Left cardiac atrium (tissue), 4 donors: ENCODE data around the gene FSTL1. TPM values are rescaled to one million over a fixed set of nuclear protein-coding genes. Genes with fewer than 3 reads are reported as not detected.
"Not testable (repeated sequence)": the region's sequence is repeated elsewhere in the genome, so short reads cannot be mapped to it uniquely, and the experiment has no call there.

ENCODE experiments used
- ATAC-seq, 2 donors: fragments of 200-7000 bp; cut with Tn5 transposase; one replicate each; pipeline ENCODE4 v1.9.1; 2020; ENCODE audit warnings: mild to moderate bottlenecking in 2 of 2, moderate library complexity in 2 of 2
- DNase-seq: peaks from one replicate; pipeline ENCODE4 v3.0.0-alpha.2; 2020
- intact Hi-C, 2 donors: fragments of 100-400 bp; cut with DNase I; formaldehyde crosslinking; loops; one replicate each; pipeline versions ENCODE4 v1.14.1 to v1.15.1; 2022 to 2023
- total RNA-seq, 2 donors: library from RNA; stranded (reverse); fragmentation: NEBNext Ultra II Directional; extraction: Animal tissue kit (Norgen Biotek cat#: 25700); gene quantifications; one replicate each; pipeline ENCODE4 v1.2.1, GENCODE V29; 2021
- donor health status: DM: no; HTN: yes; CAD: no.
- donor health status: DM: no; HTN: yes; CAD: no; lungs with severe emphysema.
- donor health status: DM: yes; HTN: yes; CAD: no.
- donor health status: Dilated cardiomyopathy.

Gene FSTL1
- total RNA-seq, 2 donors from 2014 or later: 376 to 503 TPM

GRCh38 chr3:120393243-120393642 is 57.5 kb downstream of the FSTL1 start:
- peak; percentile 16 to 32 for ATAC-seq
- no peak for DNase-seq
- intact Hi-C loops: no loop called here

DNA sequence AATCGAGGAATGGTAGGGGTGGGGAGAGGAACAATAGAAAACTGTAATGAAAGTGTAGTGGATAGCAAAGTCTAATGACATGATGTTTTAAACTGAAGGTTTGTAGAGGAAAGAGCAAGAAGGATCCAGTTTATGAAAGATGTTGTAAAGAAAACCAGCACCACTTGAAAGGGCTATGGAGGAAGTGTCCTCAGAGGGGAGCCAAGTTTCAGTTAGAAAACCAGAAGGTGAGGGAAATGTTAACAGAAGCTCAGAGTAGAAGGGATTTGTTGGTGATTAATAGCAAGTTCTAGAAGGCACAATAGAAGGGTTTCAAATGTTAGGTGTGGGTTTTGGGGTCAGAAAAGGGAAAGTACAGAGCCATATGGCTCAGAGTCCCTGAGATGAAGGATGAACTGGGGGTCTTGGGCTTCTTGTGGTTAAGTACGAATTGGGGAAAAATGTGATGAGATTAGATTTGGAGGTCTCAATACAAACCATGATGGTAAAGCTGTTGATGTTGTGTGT is 67.8 kb downstream of the FSTL1 start:
- intact Hi-C loops: no loop called here
- no peak for DNase-seq
- ATAC-seq: no peak

- DNase-seq (no peak), ATAC-seq (no peak)
- intact Hi-C loops: no loop called here
These were observed 69.3 kb downstream of the FSTL1 start for GRCh38 chr3:120381503-120381902.

DNA sequence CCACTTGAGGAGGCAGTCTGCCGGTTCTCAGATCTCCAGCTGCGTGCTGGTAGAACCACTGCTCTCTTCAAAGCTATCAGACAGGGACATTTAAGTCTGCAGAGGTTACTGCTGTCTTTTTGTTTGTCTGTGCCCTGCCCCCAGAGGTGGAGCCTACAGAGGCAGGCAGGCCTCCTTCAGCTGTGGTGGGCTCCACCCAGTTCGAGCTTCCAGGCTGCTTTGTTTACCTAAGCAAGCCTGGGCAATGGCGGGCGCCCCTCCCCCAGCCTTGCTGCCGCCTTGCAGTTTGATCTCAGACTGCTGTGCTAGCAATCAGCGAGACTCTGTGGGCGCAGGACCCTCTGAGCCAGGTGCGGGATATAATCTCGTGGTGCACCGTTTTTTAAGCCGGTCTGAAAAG is 72.8 kb downstream of the FSTL1 start:
- ATAC-seq, intact Hi-C loops: not testable (repeated sequence)

GRCh38 chr3:120370463-120370862 is 80.3 kb downstream of the FSTL1 start:
- DNase-seq: no peak
- intact Hi-C loops: no loop called here
- ATAC-seq: no peak

More for the DNA sequence above, 72.8 kb downstream of the FSTL1 start:
- DNase-seq: not testable (repeated sequence)

DNA sequence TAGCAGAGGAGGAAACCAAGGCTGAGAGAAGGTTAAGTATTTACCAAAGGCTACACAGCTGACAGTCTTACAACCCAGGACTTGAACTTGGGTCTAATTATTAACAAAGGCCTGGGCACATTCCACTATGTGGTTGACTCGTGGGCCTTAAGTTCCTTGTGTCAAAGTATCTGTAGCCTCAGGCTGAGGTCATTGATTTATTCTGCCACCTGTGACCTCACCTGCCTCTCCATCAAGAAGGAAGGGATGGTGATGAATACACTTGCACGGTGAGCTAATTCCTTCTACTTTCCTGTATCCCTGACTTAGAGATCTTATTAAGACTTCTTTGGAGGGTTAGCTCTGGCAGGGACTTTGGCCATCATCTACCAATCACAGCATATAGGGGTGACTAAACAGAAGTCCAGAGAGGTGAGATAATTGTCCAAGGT is 81.7 kb downstream of the FSTL1 start:
- DNase-seq (no peak), ATAC-seq (no peak)
- intact Hi-C loops: no loop called here

- intact Hi-C loops: no loop called here
- DNase-seq: no peak
- ATAC-seq: no peak
These were observed 82.6 kb downstream of the FSTL1 start for GRCh38 chr3:120368172-120368571.

DNA sequence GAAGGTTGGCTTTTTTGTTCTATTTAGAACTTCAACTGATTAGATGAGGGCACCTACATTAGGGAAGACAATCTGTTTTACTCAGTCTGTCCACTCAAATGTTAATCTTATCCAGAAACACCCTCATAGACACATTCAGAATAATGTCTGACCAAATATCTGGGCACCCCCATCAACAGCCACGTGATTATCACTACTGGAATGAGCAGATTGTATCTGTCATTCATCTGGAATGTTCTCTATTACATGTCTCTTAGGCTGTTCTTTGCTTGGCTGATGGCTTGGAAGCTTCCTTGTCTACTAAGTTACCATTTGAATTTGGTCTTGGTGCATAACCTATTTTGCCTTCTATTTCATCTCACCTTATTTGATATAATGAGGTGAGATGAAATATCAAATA is 86.0 kb downstream of the FSTL1 start:
- intact Hi-C loops: no loop called here
- DNase-seq (no peak), ATAC-seq (no peak)

DNA sequence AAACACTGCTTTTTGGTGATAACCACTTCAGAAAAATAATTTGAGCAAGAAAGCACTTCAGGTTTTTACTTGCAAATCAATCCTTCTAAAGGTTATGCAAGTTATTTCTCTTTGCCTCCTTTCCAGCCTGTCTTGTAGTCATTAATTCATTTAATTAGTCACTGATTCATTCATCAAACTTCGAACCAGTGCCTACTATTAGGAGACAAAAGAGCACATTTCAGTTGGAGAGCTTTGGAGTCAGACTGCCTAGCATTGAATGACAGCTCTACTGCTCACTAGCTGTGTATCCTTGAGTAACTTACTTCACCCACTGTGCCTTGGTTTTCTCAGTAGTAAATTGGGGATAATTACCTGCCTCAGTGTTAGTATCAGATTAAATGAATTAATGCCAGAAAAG is 86.7 kb downstream of the FSTL1 start:
- intact Hi-C loops: no loop called here
- ATAC-seq (no peak), DNase-seq (no peak)

GRCh38 chr3:120357807-120358206 is 93.0 kb downstream of the FSTL1 start:
- ATAC-seq (no peak), DNase-seq (no peak)
- intact Hi-C loops: no loop called here

GRCh38 chr3:120355486-120355885 is 95.3 kb downstream of the FSTL1 start:
- ATAC-seq (no peak), DNase-seq (no peak)
- intact Hi-C loops: no loop called here

DNA sequence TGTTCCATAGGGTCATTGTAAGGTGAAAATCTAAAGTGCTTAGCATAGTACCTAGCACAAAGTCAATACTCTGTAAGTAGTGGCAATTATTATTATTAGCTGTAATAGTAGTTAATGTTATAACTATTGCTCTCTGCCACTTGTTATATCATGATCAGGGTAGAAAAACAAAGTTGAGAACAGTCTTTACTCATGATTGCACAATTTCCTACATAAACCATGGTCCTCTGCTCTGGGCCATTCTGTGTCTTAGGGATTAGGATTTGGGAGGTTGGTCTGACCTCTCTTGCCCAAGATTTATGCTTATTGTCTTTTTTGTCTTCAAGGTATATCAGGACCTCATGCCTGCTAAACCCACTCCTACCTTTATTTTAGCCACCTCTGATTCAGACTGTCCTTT is 97.3 kb downstream of the FSTL1 start:
- ATAC-seq (no peak), DNase-seq (no peak)
- intact Hi-C loops: no loop called here

- no peak for ATAC-seq
- DNase-seq: no peak
- intact Hi-C loops: no loop called here
These were observed 98.8 kb downstream of the FSTL1 start for GRCh38 chr3:120352017-120352416.

- DNase-seq: peak; percentile 39
- intact Hi-C loops: no loop called here
- ATAC-seq: no peak
These were observed 100.3 kb downstream of the FSTL1 start for GRCh38 chr3:120350401-120350941.

DNA sequence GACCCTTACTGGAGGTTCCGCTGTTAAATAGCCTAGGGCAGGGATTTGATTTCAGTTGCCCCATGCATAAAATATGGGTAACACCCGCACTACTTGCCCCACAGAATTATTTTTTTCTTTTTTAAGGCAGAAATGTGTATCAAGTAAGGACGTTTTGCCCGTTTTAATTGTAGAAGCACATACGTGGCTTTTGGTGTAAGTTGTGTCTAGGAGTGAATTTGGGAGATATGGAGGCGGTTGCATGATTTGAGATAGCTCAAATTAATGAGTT is 101.0 kb downstream of the FSTL1 start:
- no peak for DNase-seq
- ATAC-seq: no peak
- intact Hi-C loops: no loop called here

GRCh38 chr3:120348991-120349854 is 101.6 kb downstream of the FSTL1 start, which contains the start of gene LRRC58:
LRRC58 (minus strand) TSS chr3:120349354; CDS start chr3:120349243, 111 bp downstream.
- ATAC-seq: peak; percentile 98
- intact Hi-C loops: no loop called here
- DNase-seq: peak; percentile 94

DNA sequence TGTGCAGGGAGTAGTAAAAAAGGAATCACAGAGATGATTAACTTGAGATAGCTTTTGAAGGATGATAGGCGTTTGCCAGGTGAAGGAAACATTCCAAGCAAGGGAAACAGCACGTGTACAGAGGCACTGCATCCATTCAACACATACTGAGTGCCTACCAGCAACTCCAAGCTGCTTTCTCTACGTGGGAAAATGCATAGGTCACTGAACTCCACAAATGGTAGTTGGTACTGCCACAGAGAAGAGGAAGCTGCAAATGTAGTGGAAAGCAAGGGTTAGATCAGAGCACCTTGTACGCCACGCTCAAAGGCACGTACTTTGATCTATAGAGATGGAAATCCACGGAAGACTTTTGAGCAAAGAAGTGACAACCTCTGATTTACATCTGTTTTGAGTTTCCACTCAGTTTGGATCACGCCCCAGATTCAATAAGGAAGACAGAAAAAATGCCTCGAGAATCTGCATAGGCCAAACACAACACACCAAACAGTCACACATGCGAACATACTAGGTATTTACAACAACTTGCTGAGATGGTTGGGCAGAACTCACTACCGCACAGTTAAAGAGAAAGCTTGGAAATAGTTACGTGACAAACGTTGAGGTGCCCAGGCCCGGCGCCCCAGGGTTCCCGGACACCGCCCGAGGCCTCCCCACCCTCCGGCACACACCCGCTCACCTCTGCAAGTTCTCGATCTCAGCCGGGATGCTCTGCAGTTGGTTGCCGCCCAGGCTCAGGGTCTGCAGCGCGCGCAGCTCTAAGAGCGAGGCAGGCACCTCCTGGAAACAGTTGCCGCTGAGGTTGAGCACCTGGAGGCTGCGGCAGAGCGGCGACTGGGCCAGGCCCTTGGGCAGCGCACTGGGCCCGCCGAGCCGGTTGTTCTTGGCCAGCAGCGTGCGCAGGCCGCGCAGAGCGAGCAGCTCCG is 102.5 kb downstream of the FSTL1 start:
- ATAC-seq (no peak), DNase-seq (no peak)
- intact Hi-C loops: no loop called here

DNA sequence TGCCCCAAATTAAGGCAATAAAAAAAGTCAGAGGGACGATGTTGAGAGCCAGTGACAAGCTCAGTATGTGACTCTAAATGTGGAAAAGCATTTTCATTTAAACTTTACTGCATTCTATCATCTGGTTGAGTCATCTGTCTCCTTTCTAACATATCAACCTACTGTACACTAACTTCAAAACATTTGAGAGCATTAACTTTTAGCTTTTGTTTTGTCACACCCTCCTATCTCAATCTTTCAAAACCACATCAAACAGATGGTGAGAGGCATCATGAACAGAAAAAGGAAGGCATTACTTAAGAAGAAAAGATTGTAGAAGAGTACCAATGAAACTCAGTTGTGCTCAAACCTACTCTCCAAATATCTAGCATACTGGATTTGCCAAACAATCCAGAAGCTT is 106.4 kb downstream of the FSTL1 start:
- intact Hi-C loops: no loop called here
- DNase-seq (no peak), ATAC-seq (no peak)
